ENCODE measurements around the gene ZNF580. TPM values are rescaled to one million over a fixed set of nuclear protein-coding genes. Genes with fewer than 3 reads are reported as not detected.
A peak's percentile ranks its signal among the peaks of the same experiment; 100 is the strongest.

ZNF580 gene
- total RNA-seq, 1 donor: 6.5 TPM

- no peak for DNase-seq (ENCODE audit: insufficient read length, low spot score, missing footprints)
- Histone ChIP-seq H3K4me3 (ENCODE audit: insufficient read depth, low read length) (peak overlapping the region; percentile 97), H2AFZ (ENCODE audit: low read length) (no peak overlapping the region), H3K27me3 (ENCODE audit: insufficient read depth, low read length) (no peaks in the 10 kb centered on the region), H4K20me1 (ENCODE audit: insufficient read depth, low read length) (peaks cover 78% of the 10 kb centered on the region), H3K4me2 (ENCODE audit: insufficient read depth, low read length) (peak overlapping the region; percentile 98), H3K9me3 (ENCODE audit: low read depth, low read length) (no peaks in the 10 kb centered on the region), H3K79me2 (ENCODE audit: insufficient read depth, low read length) (peaks cover 89% of the 10 kb centered on the region), H3K4me1 (ENCODE audit: insufficient read depth, low read length) (peaks cover 31% of the 10 kb centered on the region), H3K36me3 (ENCODE audit: insufficient read depth, low read length) (peaks cover 34% of the 10 kb centered on the region), H3K27ac (ENCODE audit: low read depth, low read length) (peak overlapping the region; percentile 85)
- peak; percentile 20 for TF ChIP-seq CTCF (IDR thresholded peaks at IDR 0.05; ENCODE audit: extremely low read depth, low read depth, low read length)
Measured at GRCh38 chr19:55676383-55676782, 35.6 kb downstream of the ZNF580 start.

GRCh38 chr19:55676889-55677505 is 36.2 kb downstream of the ZNF580 start:
- Histone ChIP-seq H3K27ac (ENCODE audit: low read depth, low read length) (peak overlapping the region; percentile 85), H3K79me2 (ENCODE audit: insufficient read depth, low read length) (peaks cover 92% of the 10 kb centered on the region), H3K9me3 (ENCODE audit: low read depth, low read length) (no peaks in the 10 kb centered on the region), H3K36me3 (ENCODE audit: insufficient read depth, low read length) (peaks cover 36% of the 10 kb centered on the region), H4K20me1 (ENCODE audit: insufficient read depth, low read length) (peaks cover 79% of the 10 kb centered on the region), H2AFZ (ENCODE audit: low read length) (no peak overlapping the region), H3K4me1 (ENCODE audit: insufficient read depth, low read length) (peaks cover 28% of the 10 kb centered on the region), H3K27me3 (ENCODE audit: insufficient read depth, low read length) (no peaks in the 10 kb centered on the region), H3K4me2 (ENCODE audit: insufficient read depth, low read length) (peak overlapping the region; percentile 98), H3K4me3 (ENCODE audit: insufficient read depth, low read length) (no peak overlapping the region)
- DNase-seq (ENCODE audit: insufficient read length, low spot score, missing footprints): no peak
- no peak for TF ChIP-seq CTCF (IDR thresholded peaks at IDR 0.05; ENCODE audit: extremely low read depth, low read depth, low read length)

- peak overlapping the region; percentile 16 for H3K4me2 ChIP-seq (ENCODE audit: insufficient read depth, low read length)
Measured at GRCh38 chr19:55677572-55678028, 36.8 kb downstream of the ZNF580 start.

More at GRCh38 chr19:55677572-55678028, 36.8 kb downstream of the ZNF580 start:
- Histone ChIP-seq H3K9me3 (ENCODE audit: low read depth, low read length) (no peaks in the 10 kb centered on the region), H3K36me3 (ENCODE audit: insufficient read depth, low read length) (peaks cover 41% of the 10 kb centered on the region), H3K4me1 (ENCODE audit: insufficient read depth, low read length) (peaks cover 22% of the 10 kb centered on the region), H3K27ac (ENCODE audit: low read depth, low read length) (no peak overlapping the region), H3K4me3 (ENCODE audit: insufficient read depth, low read length) (no peak overlapping the region), H3K79me2 (ENCODE audit: insufficient read depth, low read length) (peaks cover 93% of the 10 kb centered on the region), H4K20me1 (ENCODE audit: insufficient read depth, low read length) (peaks cover 80% of the 10 kb centered on the region), H3K27me3 (ENCODE audit: insufficient read depth, low read length) (no peaks in the 10 kb centered on the region), H2AFZ (ENCODE audit: low read length) (no peak overlapping the region)
- no peak for DNase-seq (ENCODE audit: insufficient read length, low spot score, missing footprints)
- no peak for TF ChIP-seq CTCF (IDR thresholded peaks at IDR 0.05; ENCODE audit: extremely low read depth, low read depth, low read length)
